ENCODE data around the gene PPP1R13L. TPM values are rescaled to one million over a fixed set of nuclear protein-coding genes. Genes with fewer than 3 reads are reported as not detected.
A peak's percentile ranks its signal among the peaks of the same experiment; 100 is the strongest.

The PPP1R13L gene
- total RNA-seq, 4 donors from 2014 or later: 53.1 to 166 (median 87.8) TPM

DNA sequence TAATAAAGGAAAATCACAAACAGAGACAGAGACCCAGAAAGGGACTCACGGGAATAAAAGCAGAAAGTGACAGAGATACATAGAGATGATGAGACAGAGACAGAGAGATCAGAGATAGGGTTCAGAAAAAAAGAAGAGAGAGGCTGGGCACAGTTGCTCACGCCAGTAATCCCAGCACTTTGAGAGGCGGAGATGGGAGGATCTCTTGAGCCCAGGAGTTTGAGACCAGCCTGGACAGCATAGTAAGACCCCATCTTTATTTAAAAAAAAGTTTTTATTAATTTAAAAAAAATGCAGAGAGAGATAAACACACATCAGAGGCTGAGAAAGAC, 43.5 kb upstream of the PPP1R13L start:
- Histone ChIP-seq H3K4me1 (peaks cover 29 to 87% (median 55%) of the 10 kb centered on the region in 3 donors), H3K4me3 (no peak overlapping the region), H3K36me3 (no peaks in the 10 kb centered on the region), H3K9me3 (no peaks in the 10 kb centered on the region), H3K27ac (peak overlapping the region; percentile 88 to 97 (median 90)), H3K27me3 (no peaks in the 10 kb centered on the region)
- 42 to 56% methylated on average over 3 of the region's 3 CpGs for WGBS, 2 donors
- TF ChIP-seq, protein P1, sequence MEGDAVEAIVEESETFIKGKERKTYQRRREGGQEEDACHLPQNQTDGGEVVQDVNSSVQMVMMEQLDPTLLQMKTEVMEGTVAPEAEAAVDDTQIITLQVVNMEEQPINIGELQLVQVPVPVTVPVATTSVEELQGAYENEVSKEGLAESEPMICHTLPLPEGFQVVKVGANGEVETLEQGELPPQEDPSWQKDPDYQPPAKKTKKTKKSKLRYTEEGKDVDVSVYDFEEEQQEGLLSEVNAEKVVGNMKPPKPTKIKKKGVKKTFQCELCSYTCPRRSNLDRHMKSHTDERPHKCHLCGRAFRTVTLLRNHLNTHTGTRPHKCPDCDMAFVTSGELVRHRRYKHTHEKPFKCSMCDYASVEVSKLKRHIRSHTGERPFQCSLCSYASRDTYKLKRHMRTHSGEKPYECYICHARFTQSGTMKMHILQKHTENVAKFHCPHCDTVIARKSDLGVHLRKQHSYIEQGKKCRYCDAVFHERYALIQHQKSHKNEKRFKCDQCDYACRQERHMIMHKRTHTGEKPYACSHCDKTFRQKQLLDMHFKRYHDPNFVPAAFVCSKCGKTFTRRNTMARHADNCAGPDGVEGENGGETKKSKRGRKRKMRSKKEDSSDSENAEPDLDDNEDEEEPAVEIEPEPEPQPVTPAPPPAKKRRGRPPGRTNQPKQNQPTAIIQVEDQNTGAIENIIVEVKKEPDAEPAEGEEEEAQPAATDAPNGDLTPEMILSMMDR (IDR thresholded peaks at IDR 0.05): no peak
- TF ChIP-seq POLR2A (IDR thresholded peaks at IDR 0.05): no peak
- DNase-seq: no peak
- intact Hi-C loops (cut with DNase I): no loop called here

DNA sequence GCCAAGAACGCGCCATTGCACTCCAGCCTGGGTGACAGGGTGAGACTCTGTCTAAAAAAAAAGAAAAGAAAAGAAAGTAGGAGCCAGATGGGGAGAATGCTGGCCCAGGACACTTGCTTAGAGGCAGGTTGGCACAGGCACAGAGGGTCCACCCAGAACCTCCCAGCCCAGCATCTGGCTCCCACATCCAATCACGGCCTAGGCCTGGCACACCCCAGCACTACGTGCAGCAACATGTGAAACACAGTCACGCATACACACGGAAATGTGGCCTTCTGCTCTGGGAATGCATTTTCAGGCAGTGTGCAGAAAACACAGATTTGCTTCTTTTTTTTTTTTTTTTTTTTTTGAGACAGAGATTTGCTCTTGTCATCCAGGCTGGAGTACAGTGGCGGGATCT, 42.1 kb upstream of the PPP1R13L start:
- DNase-seq: no peak
- H3K4me1 ChIP-seq: peaks cover 37 to 91% (median 60%) of the 10 kb centered on the region in 3 donors

DNA sequence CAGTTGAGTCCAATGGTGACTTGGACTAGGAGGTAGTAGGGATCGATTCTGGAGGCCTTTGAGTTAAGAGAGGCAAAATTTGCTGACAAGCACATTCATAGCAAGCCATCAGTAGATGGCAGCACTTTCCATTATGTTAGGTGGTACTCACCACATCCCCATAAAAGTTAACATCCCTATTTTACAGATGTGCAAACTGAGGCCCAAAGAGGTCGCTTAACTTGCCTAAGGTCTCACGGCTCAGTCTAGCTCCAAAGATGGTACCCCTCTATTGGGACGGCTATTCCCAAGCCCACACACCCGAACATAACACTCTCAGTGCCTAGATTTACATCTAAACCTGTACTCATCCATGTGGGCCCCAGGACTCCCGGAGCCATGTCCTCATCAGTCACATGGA, 41.4 kb upstream of the PPP1R13L start:
- Histone ChIP-seq H3K9me3 (no peaks in the 10 kb centered on the region), H3K4me3 (no peak overlapping the region), H3K36me3 (no peaks in the 10 kb centered on the region), H3K27me3 (no peaks in the 10 kb centered on the region), H3K27ac (peak overlapping the region; percentile 88 to 97 (median 90)), H3K4me1 (peaks cover 33 to 84% (median 56%) of the 10 kb centered on the region in 3 donors)
- intact Hi-C loops (cut with DNase I): no loop called here
- DNase-seq: no peak
- TF ChIP-seq POLR2A (IDR thresholded peaks at IDR 0.05): no peak
- TF ChIP-seq, protein P1 (IDR thresholded peaks at IDR 0.05): peak in 2 of 6 experiments; percentile 28 to 30
- WGBS, 2 donors: 43 to 84% methylated on average over 4 of the region's 6 CpGs

More for the DNA sequence above, 42.1 kb upstream of the PPP1R13L start:
- Histone ChIP-seq H3K27me3 (no peaks in the 10 kb centered on the region), H3K27ac (peak overlapping the region; percentile 88 to 97 (median 90)), H3K36me3 (no peaks in the 10 kb centered on the region), H3K9me3 (no peaks in the 10 kb centered on the region), H3K4me3 (no peak overlapping the region)
- TF ChIP-seq, protein P1 (IDR thresholded peaks at IDR 0.05): no peak
- peak in 1 of 4 donors; percentile 25 for TF ChIP-seq POLR2A (IDR thresholded peaks at IDR 0.05)
- 39 to 49% methylated on average over 5 to 7 of the region's 7 CpGs for WGBS, 2 donors
- intact Hi-C loops (cut with DNase I): no loop called here

DNA sequence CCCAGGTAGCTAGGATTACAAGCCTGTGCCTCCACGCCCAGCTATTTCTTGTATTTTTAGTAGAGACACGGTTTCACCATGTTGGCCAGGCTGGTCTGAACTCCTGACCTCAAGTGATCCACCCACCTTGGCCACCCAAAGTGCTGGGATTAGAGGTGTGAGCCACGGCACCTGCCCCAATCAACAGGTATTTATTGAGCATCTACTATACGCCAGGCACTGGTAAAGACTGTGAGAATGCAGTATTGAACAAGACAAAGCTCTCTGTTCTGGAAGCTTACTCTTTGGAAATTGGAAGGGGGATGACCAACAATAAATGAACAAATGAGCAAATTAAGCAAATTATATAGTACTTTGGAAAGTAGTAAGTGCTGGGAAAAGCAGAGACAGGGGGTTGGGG, 40.3 kb upstream of the PPP1R13L start:
- TF ChIP-seq POLR2A (IDR thresholded peaks at IDR 0.05): no peak
- TF ChIP-seq, protein P1 (IDR thresholded peaks at IDR 0.05): no peak
- 53 to 100% methylated on average over 1 to 4 of the region's 4 CpGs for whole genome bisulfite sequencing, 2 donors
- Histone ChIP-seq H3K4me1 (peaks cover 29 to 88% (median 58%) of the 10 kb centered on the region in 3 donors), H3K4me3 (no peak overlapping the region), H3K27me3 (no peaks in the 10 kb centered on the region), H3K27ac (peak overlapping the region; percentile 88 to 97 (median 93)), H3K9me3 (no peaks in the 10 kb centered on the region), H3K36me3 (no peaks in the 10 kb centered on the region)
- intact Hi-C loops (cut with DNase I): no loop called here
- no peak for DNase-seq

DNA sequence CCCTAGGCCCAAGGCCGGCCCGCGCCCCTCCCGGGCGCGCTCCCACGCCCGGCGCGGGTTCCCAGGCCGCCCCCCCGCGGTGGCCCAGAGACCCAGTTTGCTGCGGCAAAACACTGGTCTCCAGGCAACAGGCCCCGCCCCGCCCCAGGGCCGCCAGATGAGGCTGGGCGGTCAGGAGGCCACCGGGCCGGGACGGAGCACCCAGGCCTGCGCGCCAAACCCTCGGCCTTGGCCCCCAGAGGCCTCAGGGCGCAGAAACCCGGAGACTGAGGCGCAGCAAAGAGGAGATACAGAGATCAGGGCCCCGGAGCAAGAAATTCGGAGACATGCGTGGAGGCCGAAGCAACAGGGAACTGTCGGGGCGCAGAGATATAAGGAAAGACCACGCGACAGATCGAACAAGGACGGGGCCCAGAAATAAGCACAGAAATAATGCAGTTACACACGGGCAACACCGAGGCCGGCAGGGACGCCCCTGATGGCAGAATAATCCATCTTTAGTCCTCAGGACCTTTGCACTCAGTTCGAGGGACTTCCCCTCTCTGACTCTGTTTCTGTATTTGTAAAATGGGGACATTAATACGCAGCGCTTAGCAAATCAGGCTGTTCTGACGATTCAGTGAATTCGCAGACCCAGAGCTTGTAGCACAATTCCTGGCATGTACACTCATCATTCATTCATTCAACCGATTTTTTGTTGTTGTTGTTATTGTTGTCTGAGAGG, 39.6 kb upstream of the PPP1R13L start:
- Histone ChIP-seq H3K9me3 (no peaks in the 10 kb centered on the region), H3K36me3 (no peaks in the 10 kb centered on the region), H3K4me1 (peaks cover 29 to 86% (median 52%) of the 10 kb centered on the region in 3 donors), H3K27ac (peak overlapping the region; percentile 88 to 97 (median 93)), H3K4me3 (peak overlapping the region; percentile 32 to 69 (median 48)), H3K27me3 (no peaks in the 10 kb centered on the region)
- TF ChIP-seq POLR2A (IDR thresholded peaks at IDR 0.05): peak in 1 of 4 donors; percentile 56
- TF ChIP-seq, protein P1 (IDR thresholded peaks at IDR 0.05): no peak
- 13 to 25% methylated on average over 16 to 22 of the region's 47 CpGs for WGBS, 2 donors
- DNase-seq: peak; percentile 36
- intact Hi-C loops (cut with DNase I): no loop called here
